Heart right ventricle (tissue), 16 donors: Measurements from ENCODE around the gene PLXNC1. TPM values are rescaled to one million over a fixed set of nuclear protein-coding genes. Genes with fewer than 3 reads are reported as not detected.

Source experiments
- ATAC-seq, 8 donors: fragments of 200-7000 bp; cut with Tn5 transposase; one replicate each; pipeline ENCODE4 v1.9.1; 2020; ENCODE audit warnings: mild to moderate bottlenecking in 8 of 8, moderate library complexity in 8 of 8, moderate number of reproducible peaks in 1 of 8
- DNase-seq, 2 donors: peaks; one replicate each; pipeline ENCODE4 v3.0.0-alpha.2; 2020
- H3K27ac ChIP-seq, 10 donors: fragments of 200-600 bp; sonication (generic) in 2 of 10; one replicate each; pipeline versions ENCODE4 v1.5.0 to v1.8.0; 2020 to 2022; ENCODE audit warnings: mild to moderate bottlenecking in 3 of 10
- H3K27me3 ChIP-seq, 7 donors: fragments of 200-600 bp; one replicate each; pipeline ENCODE4 v1.8.0; 2021 to 2022; ENCODE audit warnings: mild to moderate bottlenecking in 2 of 7
- H3K36me3 ChIP-seq, 9 donors: fragments of 200-600 bp; sonication (generic) in 1 of 9; one replicate each; pipeline versions ENCODE4 v1.5.0 to v1.8.0; 2020 to 2022; ENCODE audit warnings: mild to moderate bottlenecking in 2 of 9
- H3K4me1 ChIP-seq, 9 donors: fragments of 200-600 bp; sonication (generic) in 1 of 9; one replicate each; pipeline versions ENCODE4 v1.5.0 to v1.8.0; 2020 to 2022; ENCODE audit warnings: mild to moderate bottlenecking in 4 of 9
- H3K4me3 ChIP-seq, 10 donors: fragments of 200-600 bp; sonication (generic) in 2 of 10; one replicate each; pipeline versions ENCODE4 v1.5.0 to v1.8.0; 2020 to 2022; ENCODE audit warnings: mild to moderate bottlenecking in 7 of 10, moderate library complexity in 2 of 10
- H3K9me3 ChIP-seq, 11 donors: fragments of 200-600 bp in 10 of 11; sonication (generic) in 2 of 11; one replicate each; pipeline versions ENCODE4 v1.5.0 to v1.8.0; 2013 to 2022; ENCODE audit warnings: mild to moderate bottlenecking in 2 of 11, control low read depth in 1 of 11, moderate library complexity in 1 of 11
- WGBS, 2 donors: extraction: QIAGEN DNeasy Blood & Tissue Kit; methylation state at CpG; one replicate each; pipeline ENCODE4 v1.1.7; 2013; ENCODE audit warnings: inconsistent platforms in 1 of 2; 5-methylcytosine and 5-hydroxymethylcytosine counted together
- intact Hi-C, 10 donors: fragments of 100-400 bp; cut with DNase I; formaldehyde crosslinking; loops; one replicate each; pipeline versions ENCODE4 v1.11.1 to v1.14.2; 2022
- polyA plus RNA-seq, 2 donors: library from polyadenylated mRNA; stranded (reverse); fragments of 200-250 nt; gene quantifications; one replicate each; pipeline ENCODE4 v1.2.3, GENCODE V29; 2013
- total RNA-seq, 10 donors: library from RNA; stranded (reverse); fragmentation: NEBNext Ultra II Directional in 3 of 10; extraction: Animal tissue kit (Norgen Biotek cat#: 25700) in 3 of 10; gene quantifications; one replicate each; pipeline versions ENCODE4 v1.2.1 to v1.2.4, GENCODE V29; 2021 to 2023
- TF ChIP-seq, protein P1 (sequence below), 9 donors: fragments of 200-600 bp; sonication (generic) in 2 of 9; IDR thresholded peaks; one replicate each; pipeline versions ENCODE4 v1.5.0 to v1.8.0; 2021 to 2022; ENCODE audit warnings: antibody characterized with exemption in 9 of 9, mild to moderate bottlenecking in 5 of 9, moderate library complexity in 1 of 9
- donor health status: Arrhythmogenic right ventricular cardiomyopathy.
- donor health status: ischemic (EF 13 %, LVEDD 7.1; RV severe dilation, severe dysfunction).
- donor health status: healthy with polysubstance abuse.
- donor health status: DM: no; HTN: yes; CAD: no.
- donor health status: DM: no; HTN: no; CAD: no.
- donor health status: ischemic (EF 25% LVEDD 6.9; RV normal size, moderate dysfunction).
- donor health status: ischemic (EF 25% LVEDD 5.7; RV mildly dilated, moderate dysfunction).
- donor health status: healthy.
- donor health status: DM: yes; HTN: yes; CAD: no.
- donor health status: Ischemic cardiomyopathy.
- donor health status: ischemic (EF 35%, LVEDD 5.7; RV mildly dilated, moderate dysfunction).
- donor health status: nonischemic (EF 11% LVEDD 7.7; RV severe dilation, severe dysfunction).
- donor health status: DM: yes; HTN: yes; CAD: no.
- donor health status: PGD.
- donor health status: ischemic (EF 29% LVEDD 5.4; RV normal size, mild dysfunction).
- donor health status: nonischemic (EF 23%, LVEDD 6.1; RV moderate dilation, normal function).

The PLXNC1 gene
- total and polyA plus RNA-seq, 12 donors = 0.72 to 8.5 (median 2.7) TPM

DNA sequence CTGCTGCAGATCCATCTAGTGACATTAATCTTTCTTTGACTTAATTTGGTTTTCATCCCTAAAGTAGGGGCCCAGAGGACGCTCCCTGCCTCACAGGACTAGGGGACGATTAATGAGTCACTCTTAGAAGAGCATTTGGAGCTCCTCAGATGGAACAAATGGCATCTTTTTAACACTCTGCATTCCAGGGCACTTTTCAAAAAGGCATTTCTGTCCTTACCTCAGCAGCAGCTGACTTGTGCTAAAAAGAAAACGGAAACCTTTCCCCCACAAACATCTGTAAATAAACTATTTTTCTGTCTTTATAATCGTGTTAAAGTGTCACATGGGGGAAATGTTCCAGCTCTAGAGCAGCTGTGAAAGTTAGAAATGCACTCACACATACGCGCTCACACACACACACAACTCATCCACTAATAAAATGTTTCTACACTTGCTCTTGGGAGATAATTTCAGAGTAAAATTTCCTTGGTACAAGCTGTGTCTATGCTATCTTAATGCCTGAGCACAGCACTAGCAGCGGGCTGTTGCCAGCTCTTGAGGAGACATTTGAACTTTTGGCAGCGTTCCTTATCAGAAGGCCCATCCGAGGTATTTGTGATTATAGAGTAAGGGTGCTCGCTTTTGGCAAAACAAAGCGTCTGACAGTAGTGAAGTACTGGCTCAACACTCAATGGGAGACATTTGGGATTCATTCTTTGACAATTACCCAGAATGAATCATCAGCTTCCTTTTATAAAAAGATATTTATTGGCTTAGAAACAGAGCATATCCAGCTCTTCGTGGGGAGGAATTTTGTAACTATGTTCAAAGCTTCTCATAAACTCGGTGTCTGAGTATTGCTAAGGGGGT is 141.3 kb downstream of the PLXNC1 start:
- Histone ChIP-seq H3K36me3 (peaks cover 0 to 74% (median 0%) of the 10 kb centered on the region in 9 donors), H3K4me1 (peaks cover 4 to 33% (median 23%) of the 10 kb centered on the region in 9 donors), H3K27me3 (no peaks in the 10 kb centered on the region), H3K4me3 (peak overlapping the region in 1 of 10 donors; percentile 13), H3K9me3 (no peaks in the 10 kb centered on the region), H3K27ac (peak overlapping the region; percentile 12 to 78 (median 66))
- TF ChIP-seq, protein P1, sequence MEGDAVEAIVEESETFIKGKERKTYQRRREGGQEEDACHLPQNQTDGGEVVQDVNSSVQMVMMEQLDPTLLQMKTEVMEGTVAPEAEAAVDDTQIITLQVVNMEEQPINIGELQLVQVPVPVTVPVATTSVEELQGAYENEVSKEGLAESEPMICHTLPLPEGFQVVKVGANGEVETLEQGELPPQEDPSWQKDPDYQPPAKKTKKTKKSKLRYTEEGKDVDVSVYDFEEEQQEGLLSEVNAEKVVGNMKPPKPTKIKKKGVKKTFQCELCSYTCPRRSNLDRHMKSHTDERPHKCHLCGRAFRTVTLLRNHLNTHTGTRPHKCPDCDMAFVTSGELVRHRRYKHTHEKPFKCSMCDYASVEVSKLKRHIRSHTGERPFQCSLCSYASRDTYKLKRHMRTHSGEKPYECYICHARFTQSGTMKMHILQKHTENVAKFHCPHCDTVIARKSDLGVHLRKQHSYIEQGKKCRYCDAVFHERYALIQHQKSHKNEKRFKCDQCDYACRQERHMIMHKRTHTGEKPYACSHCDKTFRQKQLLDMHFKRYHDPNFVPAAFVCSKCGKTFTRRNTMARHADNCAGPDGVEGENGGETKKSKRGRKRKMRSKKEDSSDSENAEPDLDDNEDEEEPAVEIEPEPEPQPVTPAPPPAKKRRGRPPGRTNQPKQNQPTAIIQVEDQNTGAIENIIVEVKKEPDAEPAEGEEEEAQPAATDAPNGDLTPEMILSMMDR (IDR thresholded peaks at IDR 0.05) = no peak
- intact Hi-C loops = loop anchor here in 4 of 10 donors (5.0 to 10.0 kb wide), 2 partner anchors 32 to 145 kb away; partner anchors contain the start of gene PLXNC1 (in 4 of the 4)
- ATAC-seq = peak; percentile 46 to 76 (median 64)
- 14 to 18% methylated on average over 13 of the region's 13 CpGs for WGBS, 2 donors
- DNase-seq = no peak

DNA sequence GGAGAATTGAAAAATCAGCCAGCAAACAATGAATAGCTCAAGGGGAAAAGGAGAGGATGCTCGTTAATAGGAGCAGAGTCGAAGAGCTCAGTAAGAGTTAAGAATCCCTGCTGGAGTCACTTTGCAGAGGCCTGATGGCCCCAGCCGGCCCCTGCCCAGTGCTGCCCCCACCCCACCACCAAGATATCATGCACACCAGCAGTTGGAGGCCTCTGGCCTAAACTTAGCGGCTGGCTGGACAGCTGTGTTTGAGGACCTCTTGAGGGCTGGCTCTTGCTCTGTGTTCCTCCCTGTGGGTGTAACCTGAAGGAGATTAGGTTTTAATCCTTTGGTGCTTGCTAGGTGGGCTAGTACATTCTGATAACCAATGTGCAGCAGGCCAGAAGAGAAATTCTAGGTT is 142.0 kb downstream of the PLXNC1 start:
- Histone ChIP-seq H3K36me3 (peaks cover 0 to 74% (median 0%) of the 10 kb centered on the region in 9 donors), H3K27me3 (no peaks in the 10 kb centered on the region), H3K4me3 (peak overlapping the region in 1 of 10 donors; percentile 13), H3K9me3 (no peaks in the 10 kb centered on the region), H3K4me1 (peaks cover 4 to 33% (median 23%) of the 10 kb centered on the region in 9 donors), H3K27ac (peak overlapping the region; percentile 17 to 78 (median 66))
- WGBS, 2 donors = 26 to 34% methylated on average over 4 of the region's 4 CpGs
- ATAC-seq = peak in 7 of 8 donors; percentile 63 to 88 (median 85)
- intact Hi-C loops = loop anchor here in 3 of 10 donors (5.0 to 10.0 kb wide), 2 partner anchors 33 to 146 kb away; partner anchors contain the start of gene PLXNC1 (in 2 of the 3)
- TF ChIP-seq, protein P1 (IDR thresholded peaks at IDR 0.05) = no peak
- DNase-seq = peak; percentile 27 to 32

DNA sequence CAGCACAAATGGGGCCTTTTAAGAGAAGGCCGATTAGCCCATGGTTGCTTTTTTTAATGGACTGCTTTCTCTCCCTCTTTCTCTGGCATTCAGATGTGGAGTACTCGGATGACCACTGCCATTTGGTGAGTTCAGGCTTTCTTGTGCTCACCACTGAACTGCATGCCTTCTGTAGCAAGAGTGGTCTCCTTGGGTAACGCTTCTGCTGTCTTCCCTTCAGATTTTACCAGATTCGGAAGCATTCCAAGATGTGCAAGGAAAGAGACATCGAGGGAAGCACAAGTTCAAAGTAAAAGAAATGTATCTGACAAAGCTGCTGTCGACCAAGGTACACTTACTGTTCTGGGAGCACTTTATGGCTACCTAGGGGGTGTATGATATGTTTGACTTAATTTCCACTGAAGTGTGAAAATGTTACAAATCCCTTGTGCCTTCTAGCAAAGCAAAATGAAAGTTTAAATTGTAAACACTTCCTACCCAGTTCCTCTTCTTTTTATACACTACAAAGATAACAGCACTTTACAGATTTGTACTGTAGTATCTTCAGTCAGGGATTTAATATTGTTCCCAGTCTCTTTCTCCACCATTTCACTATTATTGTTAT is 148.8 kb downstream of the PLXNC1 start:
- ATAC-seq = no peak
- Histone ChIP-seq H3K27me3 (no peaks in the 10 kb centered on the region), H3K4me1 (peaks cover 0 to 20% (median 14%) of the 10 kb centered on the region in 9 donors), H3K4me3 (no peak overlapping the region), H3K36me3 (peaks cover 0 to 95% (median 0%) of the 10 kb centered on the region in 9 donors), H3K9me3 (no peaks in the 10 kb centered on the region), H3K27ac (no peak overlapping the region)
- TF ChIP-seq, protein P1 (IDR thresholded peaks at IDR 0.05) = no peak
- intact Hi-C loops = loop anchor here in 2 of 10 donors (10.0 kb wide), 1 partner anchor 152 kb away; the partner anchor contains the start of gene PLXNC1 (in 2 of the 2)
- 95 to 96% methylated on average over 6 of the region's 6 CpGs for WGBS, 2 donors
- DNase-seq = no peak

DNA sequence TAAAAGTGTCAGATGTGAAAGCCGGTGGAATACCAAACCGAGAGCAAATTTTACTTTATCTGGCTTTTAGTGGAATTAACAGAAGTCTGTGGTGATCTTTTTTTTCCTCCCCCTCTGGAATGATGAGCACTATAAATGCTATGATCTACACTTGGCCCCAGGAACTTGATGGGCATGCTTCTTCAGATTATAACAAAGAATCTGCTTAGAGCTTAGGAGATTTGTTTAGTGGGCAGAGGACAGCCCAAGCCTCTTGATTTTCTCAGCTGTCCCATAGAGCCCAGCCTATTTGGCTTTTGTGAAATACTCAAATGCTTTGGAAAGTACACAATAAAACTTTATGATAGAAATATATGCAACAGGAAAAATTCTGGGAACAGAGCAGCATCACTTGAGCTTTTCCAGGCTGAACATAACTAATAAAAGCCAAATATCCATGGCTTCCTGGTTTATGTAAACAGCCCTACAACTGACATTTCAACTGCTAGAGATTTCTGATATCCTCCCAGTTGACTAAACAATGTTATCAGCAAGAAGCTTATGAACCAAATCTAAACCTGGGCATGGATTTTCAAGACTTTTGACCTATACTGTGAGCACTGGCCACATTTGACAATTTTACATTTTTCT is 149.6 kb downstream of the PLXNC1 start:
- peaks cover 0 to 20% (median 14%) of the 10 kb centered on the region in 9 donors for H3K4me1 ChIP-seq
- intact Hi-C loops = loop anchor here in 2 of 10 donors (10.0 kb wide), 1 partner anchor 153 kb away; the partner anchor contains the start of gene PLXNC1 (in 2 of the 2)
- H3K27me3 ChIP-seq = no peaks in the 10 kb centered on the region
- H3K27ac ChIP-seq = no peak overlapping the region
- ATAC-seq (no peak), DNase-seq (no peak)
- H3K4me3 ChIP-seq = no peak overlapping the region
- H3K36me3 ChIP-seq = peaks cover 0 to 99% (median 0%) of the 10 kb centered on the region in 9 donors
- WGBS, 2 donors = 91 to 95% methylated on average over 2 of the region's 2 CpGs
- no peaks in the 10 kb centered on the region for H3K9me3 ChIP-seq
- TF ChIP-seq, protein P1 (IDR thresholded peaks at IDR 0.05) = no peak
